Astrocyte (in vitro differentiated cells and primary cell): Measurements from ENCODE around the gene STYX.

Experiments
- CTCF ChIP-seq: IDR thresholded peaks from 2 replicates; pipeline ENCODE4 v1.5.1; 2011; ENCODE audit warnings: low read depth, mild to moderate bottlenecking, inconsistent platforms, low read length, moderate library complexity; ENCODE audit not compliant: insufficient read depth
- EZH2 ChIP-seq: IDR thresholded peaks from 2 replicates; pipeline ENCODE4 v1.6.1; 2012; ENCODE audit warnings: mild to moderate bottlenecking, low read length, inconsistent platforms; ENCODE audit not compliant: insufficient read depth

GRCh38 chr14:52700701-52701172 is 29.2 kb upstream of the STYX start:
- TF ChIP-seq CTCF: no peak
- TF ChIP-seq EZH2: no peak
